ENCODE measurements around the gene PSMD4.

GRCh38 chr1:151221616-151222015 lies 32.9 kb upstream of the PSMD4 start:
- TF ChIP-seq YY1 (IDR thresholded peaks at IDR 0.05; ENCODE audit: insufficient read depth, insufficient read length) (no peak), SUZ12 (IDR thresholded peaks at IDR 0.05; ENCODE audit: extremely low read depth, insufficient read depth, insufficient read length) (no peak), ZNF274 (IDR thresholded peaks at IDR 0.05; ENCODE audit: low read depth, low read length) (no peak)

Measured in NT2/D1 (cell line).